GDM1 (cell line): ENCODE results near the gene GUCA2A.
"Not testable (repeated sequence)": the region's sequence is repeated elsewhere in the genome, so short reads cannot be mapped to it uniquely, and the experiment has no call there.

Experiments used
- DNase-seq: peaks from one replicate; lab custom pipeline; 2025; lab: John Stamatoyannopoulos, UW

Gene GUCA2A, protein sequence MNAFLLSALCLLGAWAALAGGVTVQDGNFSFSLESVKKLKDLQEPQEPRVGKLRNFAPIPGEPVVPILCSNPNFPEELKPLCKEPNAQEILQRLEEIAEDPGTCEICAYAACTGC

DNA sequence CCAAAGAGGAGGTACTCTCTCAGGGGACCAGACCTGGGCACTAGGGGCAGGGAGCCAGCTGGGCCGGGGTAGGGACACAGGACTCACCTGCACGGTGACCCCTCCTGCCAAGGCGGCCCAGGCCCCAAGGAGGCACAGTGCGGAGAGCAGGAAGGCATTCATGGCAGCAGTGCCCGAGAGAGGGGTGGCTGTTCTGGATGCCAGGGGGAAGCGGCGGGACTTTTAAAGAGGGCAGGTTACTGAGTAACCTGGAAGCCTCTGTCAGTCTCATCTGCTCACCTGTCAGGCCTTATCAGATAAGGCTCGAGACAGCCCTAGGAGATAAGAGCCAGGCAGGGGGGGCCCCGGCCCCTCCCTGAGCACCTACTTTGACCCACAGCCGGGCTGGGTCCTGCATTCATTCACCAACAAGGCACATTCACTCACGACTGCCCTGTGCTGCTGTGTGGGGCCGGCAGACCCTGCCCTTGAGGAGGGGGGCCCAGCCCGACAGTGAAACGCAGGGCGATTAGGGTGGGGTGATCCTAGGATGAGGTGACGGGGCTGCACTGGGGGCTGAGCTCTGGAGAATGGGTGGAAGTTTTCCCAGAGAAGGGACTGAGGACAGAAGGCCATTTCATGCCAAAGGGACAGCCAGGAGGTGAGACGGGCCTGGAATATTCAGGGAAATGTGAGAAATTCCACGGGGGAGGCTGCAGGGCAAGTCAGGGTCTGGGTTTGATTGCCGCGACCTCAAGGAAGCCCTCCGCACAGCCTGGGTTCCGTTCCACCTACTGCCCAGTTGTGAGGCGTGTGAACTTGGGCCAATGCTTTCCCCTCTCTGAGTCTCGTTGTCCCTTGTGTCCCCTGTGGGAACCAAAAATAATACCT lies at the start of gene GUCA2A:
Gene GUCA2A, minus strand, starts transcription at position 195 of the 870 bp plus-strand sequence. Its CDS starts 33 bp downstream, at position 162.
- DNase-seq, result no peak

GRCh38 chr1:42211224-42211623 lies 46.7 kb upstream of the GUCA2A start:
- DNase-seq, result peak; percentile 22

- no peak for DNase-seq
Observed at GRCh38 chr1:42210421-42211133, 46.0 kb upstream of the GUCA2A start.

GRCh38 chr1:42209526-42210251 lies 45.1 kb upstream of the GUCA2A start:
- no peak for DNase-seq

- not testable (repeated sequence) for DNase-seq
Observed at GRCh38 chr1:42206930-42207329, 42.4 kb upstream of the GUCA2A start.

DNA sequence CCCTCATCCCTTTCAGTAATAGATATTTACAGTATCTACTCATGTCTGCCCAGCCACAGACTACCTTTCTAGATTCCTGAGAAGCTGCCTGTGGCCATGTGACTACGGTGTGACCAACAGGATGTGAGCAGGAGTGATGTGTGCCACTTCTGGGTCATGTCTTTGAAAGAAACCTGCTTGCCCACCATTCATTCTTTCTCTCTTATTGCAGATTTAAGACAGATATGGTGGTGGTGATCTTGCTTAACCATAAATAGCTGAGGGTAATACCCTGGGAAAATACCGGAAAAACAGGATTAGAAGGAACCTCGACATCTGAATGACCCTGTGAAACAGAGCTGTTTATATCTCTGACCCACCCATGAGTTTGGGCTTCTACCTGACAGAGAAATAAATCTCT lies 41.6 kb upstream of the GUCA2A start:
- DNase-seq, result no peak

DNA sequence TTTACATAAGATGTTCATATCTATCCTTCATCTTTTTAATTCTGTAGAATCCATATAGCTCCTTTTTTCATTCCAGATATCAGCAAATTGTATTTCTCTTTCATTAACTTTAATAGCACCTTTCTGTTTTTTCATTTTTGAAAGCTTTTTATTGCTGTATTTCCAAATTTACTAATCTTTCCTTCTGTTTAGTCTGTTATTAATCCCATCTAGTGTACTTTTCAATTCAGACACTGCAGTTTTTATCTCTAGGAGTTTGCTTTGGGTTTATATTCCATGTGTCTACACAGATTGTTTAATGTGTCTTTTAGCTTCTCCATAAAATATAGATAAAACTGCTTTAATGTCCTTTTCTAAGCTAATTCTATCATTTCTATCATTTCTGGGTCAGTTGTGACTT lies 37.4 kb upstream of the GUCA2A start:
- no peak for DNase-seq

DNA sequence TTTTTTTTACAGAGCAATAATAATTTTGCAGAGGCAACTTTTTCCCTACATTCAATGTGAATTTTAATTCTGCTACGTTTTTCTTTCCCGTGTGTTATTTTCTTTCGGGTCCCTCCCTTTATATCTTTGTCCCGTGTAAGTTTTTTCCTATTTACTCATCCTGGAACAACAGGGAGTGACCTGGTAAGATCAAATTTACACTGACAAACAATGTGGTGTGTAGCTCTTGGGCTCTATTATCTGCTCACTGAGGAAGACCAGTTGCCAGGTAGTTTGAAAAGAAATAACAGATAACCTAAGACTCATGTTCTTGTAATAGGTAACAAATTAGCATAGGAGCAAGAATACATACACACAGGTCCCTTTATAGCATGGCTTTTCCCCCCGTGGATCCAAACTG lies 33.7 kb upstream of the GUCA2A start:
- no peak for DNase-seq

DNA sequence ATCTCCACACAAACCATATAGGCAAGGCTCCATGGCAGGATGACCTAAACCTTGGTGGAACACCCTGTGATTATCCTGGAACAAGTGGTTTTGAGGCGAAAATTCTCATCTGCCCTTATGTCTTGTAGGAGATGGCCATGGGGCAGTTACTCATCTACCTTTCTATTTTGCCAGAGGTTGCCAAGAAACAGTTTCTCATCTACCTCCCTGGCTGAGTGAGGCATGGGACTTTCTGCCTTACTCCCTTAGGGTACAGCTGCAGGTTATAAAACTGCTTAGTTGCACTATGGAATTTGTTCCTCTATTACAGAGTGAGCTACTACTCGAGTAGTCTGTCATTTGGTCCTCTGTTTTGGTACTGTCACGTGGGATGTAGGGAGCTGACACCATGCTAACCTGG lies 31.3 kb upstream of the GUCA2A start:
- no peak for DNase-seq

DNA sequence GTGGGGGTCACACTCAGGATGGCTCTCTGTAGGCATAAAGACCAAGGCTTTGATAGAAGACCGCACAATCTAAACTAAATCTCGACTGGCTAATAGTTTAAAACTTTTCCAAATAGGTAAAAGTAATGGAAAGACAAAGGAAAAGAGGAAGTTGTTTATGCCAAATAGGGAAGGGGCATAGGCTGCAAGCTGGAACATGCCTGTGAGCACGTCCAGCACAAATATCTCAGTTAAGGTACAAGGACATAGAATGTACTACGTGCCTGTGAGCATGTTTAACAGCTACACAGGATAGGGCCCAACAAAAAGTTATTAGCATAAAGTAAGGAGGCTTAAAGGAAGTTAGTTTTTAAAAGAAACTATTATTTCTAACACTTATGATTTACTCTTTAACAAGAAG lies 27.6 kb upstream of the GUCA2A start:
- DNase-seq, result no peak

GRCh38 chr1:42191319-42191718 lies 26.8 kb upstream of the GUCA2A start:
- DNase-seq, result no peak

DNA sequence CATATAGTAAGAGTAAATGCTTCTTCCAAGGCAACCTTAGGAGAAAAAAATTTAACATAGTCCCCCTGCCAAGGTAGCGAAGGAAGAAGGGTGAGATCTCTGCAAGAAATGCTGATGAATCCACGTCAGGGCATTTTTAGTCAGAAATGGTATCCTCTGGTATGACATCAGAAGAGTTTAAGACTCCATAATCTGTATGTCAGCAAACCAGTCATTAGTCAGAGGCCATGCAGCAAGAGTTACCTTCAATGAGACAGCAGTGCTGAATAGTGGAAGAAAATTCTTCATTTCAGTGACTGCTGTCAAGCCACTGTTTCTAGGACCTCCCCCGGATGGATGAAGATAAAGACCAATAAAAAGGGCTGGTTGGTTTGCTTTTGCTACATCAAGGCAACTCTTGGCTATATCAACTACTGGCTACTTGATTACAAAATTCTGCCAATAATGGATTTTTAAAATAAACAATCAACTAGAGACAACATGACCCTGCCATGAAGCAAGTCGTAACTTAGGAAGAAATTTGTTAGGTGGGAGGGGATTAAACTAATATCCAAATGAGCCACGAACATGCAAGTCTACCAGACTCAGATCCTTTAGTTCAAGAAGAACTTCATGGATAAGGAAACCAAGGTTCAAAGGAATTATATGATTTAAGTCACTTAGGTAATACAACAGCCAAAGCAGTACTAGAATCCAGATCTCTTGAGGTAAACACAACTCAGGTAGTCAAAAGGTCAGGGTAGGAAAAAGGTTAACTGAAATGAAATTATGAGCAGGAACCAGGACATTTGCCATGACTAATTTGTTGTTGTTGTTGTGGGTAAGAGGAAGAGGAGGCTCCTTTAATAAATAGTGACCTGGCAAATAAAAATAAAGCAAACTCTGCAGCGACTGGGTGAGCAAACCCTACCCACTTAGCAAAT lies 25.6 kb upstream of the GUCA2A start:
- no peak for DNase-seq

DNA sequence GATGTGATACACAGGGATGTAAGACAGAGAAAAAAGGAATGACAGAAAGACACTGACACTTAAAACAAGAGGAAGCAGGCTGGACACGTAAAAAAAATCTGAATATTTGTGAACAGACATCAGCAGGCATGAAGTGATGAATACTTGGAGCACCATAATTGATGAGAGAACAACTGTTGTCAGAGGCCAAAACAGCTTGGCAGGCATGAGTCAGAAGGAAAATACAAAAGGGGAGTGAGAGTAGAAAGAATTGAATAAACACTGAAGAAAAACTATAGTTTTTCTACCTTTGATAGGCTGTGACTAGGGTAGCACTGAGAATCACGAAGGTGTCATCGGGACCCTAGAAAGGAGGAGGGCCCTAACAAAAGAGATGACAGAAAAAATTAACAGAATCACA lies 21.6 kb upstream of the GUCA2A start:
- no peak for DNase-seq

DNA sequence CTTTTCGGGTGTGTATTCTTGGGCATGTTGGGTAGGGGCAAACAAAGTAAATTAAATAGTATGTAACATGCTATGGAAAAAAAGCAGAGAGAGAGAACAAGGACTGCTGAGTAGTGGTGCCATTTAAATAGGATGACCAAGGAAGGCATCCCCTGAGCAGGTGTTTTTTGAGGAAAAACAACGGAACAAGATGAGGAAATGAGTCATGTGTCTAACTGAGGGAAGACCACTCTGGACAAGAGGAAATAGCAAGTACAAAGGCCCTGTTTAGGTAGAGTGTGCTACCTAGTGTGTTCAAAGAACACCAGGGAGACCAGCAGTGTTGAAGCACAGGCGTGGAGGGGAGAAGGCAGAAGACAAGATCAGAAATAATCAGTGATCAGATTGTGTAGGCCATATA lies 20.1 kb upstream of the GUCA2A start:
- DNase-seq, result no peak

GRCh38 chr1:42183957-42184268 lies 19.4 kb upstream of the GUCA2A start:
- DNase-seq, result no peak

DNA sequence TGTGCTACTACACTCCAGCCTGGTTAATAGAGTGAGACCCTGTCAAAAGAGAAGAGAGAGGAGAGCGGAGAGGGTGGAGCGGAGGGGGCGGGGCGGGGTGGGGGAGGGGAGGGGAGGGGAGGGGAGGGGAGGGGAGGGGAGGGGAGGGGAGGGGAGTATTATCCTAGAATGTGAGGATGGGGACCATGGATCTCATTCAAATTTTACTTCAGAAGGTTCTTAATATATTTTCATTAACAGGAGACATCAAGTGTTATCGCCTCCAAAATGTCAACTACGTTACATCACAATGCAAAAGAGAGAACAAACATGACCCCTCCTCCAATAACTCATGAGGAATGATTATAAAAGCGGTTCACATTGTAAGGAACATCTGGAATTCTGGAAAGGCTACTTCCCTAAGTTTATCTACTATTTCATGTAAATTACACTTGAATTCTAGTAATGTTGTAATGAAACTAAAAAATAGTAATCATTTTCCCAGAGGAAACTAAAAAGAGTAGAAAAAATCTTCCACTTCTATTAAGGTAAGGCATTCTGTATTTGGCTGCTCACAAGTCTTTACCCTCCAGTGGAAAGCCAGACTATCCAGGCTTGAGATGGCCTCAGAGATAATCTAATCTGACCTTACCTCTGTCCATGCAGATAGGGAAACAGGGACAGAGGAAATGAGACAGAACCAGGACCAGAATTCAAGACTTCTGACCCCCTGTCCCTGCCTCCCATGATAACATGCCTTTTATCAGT lies 18.8 kb upstream of the GUCA2A start:
- no peak for DNase-seq

DNA sequence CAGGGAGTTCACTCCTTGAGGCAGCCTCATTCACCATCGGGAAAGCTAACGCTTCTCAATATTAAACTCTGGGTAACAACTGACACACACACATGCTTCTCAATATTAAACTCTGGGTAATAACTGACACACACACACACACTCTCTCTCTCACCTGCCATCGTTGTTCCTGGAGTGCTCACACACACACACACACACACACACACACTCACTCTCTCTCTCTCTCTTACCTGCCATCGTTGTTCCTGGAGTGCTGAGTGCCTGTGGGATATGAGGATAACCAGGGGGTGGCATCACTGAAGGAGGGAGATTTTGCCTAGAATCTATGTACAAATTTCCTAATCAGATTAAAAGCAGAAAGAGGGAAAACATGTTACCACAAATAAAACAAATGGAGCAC lies 17.1 kb upstream of the GUCA2A start:
- no peak for DNase-seq

DNA sequence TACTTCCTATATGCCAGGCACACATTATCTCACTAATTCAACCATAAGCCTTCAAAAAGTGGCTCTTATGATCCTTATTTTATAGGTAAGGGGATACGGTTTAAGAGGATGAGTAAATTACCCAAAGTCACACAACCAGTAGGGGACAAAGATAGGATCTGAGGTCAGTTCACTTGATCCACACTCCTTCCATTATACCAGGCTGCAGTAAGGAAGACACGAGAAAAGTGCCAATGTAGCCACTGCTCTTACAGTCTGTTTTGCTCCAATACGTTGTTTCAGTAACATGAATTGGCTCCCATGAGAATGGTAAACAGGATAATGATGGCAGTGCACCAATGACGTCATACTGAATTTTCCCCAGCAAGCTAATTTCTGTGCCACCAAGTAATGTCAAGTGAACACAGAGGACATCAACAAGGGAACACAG lies 15.4 kb upstream of the GUCA2A start:
- DNase-seq, result no peak

- no peak for DNase-seq
Observed at GRCh38 chr1:42179275-42179674, 14.7 kb upstream of the GUCA2A start.

DNA sequence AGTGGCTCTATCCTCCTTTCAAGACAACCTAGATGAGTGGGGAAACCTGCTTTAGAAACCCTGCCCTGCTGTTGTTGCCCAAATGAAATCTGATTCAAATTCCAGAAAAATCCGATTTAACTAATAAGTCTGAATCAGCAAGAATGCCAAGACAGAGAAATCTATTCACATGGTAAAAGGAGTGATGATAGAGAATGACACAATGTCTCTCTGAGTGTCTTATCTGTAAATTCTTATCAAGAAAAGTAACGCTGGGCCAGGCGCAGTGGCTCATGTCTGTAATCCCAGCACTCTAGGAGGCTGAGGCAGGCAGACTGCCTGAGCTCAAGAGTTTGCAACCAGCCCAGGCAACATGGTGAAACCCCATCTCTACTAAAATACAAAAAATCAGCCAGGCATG lies 13.7 kb upstream of the GUCA2A start:
- no peak for DNase-seq

DNA sequence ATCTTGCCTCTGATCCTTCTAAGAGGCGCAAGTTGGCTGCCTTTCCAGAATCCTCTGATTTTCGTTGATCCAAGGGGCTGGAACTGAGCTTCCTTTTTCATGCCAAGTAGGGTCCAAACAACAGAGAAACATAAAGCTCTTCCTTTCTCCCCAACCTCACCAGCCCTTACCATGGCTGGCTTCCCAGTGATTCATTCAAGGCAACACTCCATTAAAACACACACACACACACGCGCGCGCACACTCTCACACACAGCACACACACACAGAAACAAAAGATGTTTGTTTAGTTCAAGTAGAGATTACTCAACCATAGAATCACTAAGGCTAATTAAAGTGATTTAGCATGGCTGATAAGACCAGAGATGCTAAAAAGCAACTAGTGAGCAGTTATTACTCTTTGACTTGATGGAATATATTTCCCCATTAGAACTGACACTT lies 13.0 kb upstream of the GUCA2A start:
- DNase-seq, result no peak
